Activated naive CD8-positive, alpha-beta T cell treated with anti-CD3 and anti-CD28 coated beads, Interleukin-2, amount 50 U/mL, for 24 hours (primary cell): ENCODE measurements around the gene IRX4.

ENCODE experiments used
- ATAC-seq: fragments of 150-1000 bp; cut with Tn5 transposase; one replicate; pipeline ENCODE4 v1.10.0; 2021
- DNase-seq: peaks from one replicate; pipeline ENCODE4 v3.0.0; 2021
- H3K27ac Mint-ChIP-seq: one replicate; pipeline ENCODE4 v1.8.0; 2021; ENCODE audit warnings: mild to moderate bottlenecking, mixed read lengths
- H3K27me3 Mint-ChIP-seq: one replicate; pipeline ENCODE4 v1.8.0; 2021; ENCODE audit warnings: mixed read lengths
- H3K36me3 Mint-ChIP-seq: one replicate; pipeline ENCODE4 v1.8.0; 2021; ENCODE audit warnings: low read depth, mixed read lengths
- H3K4me1 Mint-ChIP-seq: one replicate; pipeline ENCODE4 v1.8.0; 2021; ENCODE audit warnings: mixed read lengths
- H3K4me3 Mint-ChIP-seq: one replicate; pipeline ENCODE4 v1.8.0; 2021; ENCODE audit warnings: mild to moderate bottlenecking, moderate library complexity, mixed read lengths
- H3K9me3 Mint-ChIP-seq: one replicate; pipeline ENCODE4 v1.8.0; 2021; ENCODE audit warnings: mixed read lengths

Gene IRX4

GRCh38 chr5:1889321-1890065 lies 6.8 kb upstream of the IRX4 start:
- ATAC-seq = no peak
- DNase-seq = no peak
- no peaks in the 10 kb centered on the region for H3K9me3 Mint-ChIP-seq
- no peaks in the 10 kb centered on the region for H3K4me1 Mint-ChIP-seq
- no peaks in the 10 kb centered on the region for H3K36me3 Mint-ChIP-seq
- H3K27ac Mint-ChIP-seq = no peak overlapping the region
- H3K27me3 Mint-ChIP-seq = peaks cover 37% of the 10 kb centered on the region
- H3K4me3 Mint-ChIP-seq = no peak overlapping the region

- Mint-ChIP-seq H3K27ac (no peak overlapping the region), H3K4me3 (no peak overlapping the region), H3K27me3 (peaks cover 42% of the 10 kb centered on the region), H3K9me3 (no peaks in the 10 kb centered on the region), H3K4me1 (peaks cover 4% of the 10 kb centered on the region), H3K36me3 (no peaks in the 10 kb centered on the region)
- ATAC-seq = no peak
- no peak for DNase-seq
These were observed 6.0 kb upstream of the IRX4 start for GRCh38 chr5:1888541-1889251.

GRCh38 chr5:1887588-1888360 lies 5.0 kb upstream of the IRX4 start:
- H3K9me3 Mint-ChIP-seq = no peaks in the 10 kb centered on the region
- ATAC-seq (no peak), DNase-seq (no peak)
- peaks cover 4% of the 10 kb centered on the region for H3K4me1 Mint-ChIP-seq
- no peak overlapping the region for H3K4me3 Mint-ChIP-seq
- H3K27ac Mint-ChIP-seq = no peak overlapping the region
- H3K36me3 Mint-ChIP-seq = no peaks in the 10 kb centered on the region
- H3K27me3 Mint-ChIP-seq = peaks cover 45% of the 10 kb centered on the region

DNA sequence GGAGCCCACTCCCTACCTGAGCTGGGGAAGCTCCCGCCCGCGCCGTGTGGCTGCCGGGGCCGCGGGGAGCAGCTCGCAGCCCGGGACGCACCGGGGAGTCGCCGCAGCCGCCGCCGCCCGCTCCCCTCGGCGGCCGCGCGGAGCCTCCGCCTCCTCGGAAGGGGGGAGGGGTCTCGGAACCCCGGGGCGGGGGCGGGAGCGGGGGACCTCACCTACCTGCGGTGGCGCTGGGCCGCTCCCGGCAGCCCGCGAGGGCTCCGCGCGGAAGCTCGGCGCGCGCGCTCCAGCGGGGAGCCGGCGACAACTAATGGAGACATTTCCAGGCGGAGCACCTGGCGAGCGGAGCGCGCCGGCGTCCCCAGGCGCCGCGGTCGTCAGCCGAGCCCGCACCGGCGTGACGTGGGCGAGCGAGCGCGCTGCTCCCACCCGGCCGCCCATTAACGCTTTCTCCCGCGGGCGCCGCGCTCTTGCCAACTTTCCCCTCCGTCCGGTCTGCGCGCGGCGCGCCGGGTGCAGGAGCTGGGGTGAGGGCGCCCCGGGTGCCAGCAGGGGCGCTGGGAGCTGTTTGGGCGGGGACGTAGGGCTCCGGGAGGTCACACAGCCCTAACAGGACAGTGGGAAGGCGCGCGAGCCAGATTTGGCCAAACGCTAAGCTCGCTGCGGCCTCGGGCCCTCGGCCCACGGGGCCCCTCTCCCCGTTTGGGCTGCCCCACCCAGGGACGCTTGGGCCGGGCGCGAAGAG lies 4.3 kb upstream of the IRX4 start:
- Mint-ChIP-seq H3K27me3 (peaks cover 44% of the 10 kb centered on the region), H3K27ac (no peak overlapping the region), H3K4me1 (peaks cover 5% of the 10 kb centered on the region)

GRCh38 chr5:1885868-1886845 lies 3.4 kb upstream of the IRX4 start:
- Mint-ChIP-seq H3K9me3 (no peaks in the 10 kb centered on the region), H3K27ac (no peak overlapping the region), H3K4me1 (peaks cover 7% of the 10 kb centered on the region), H3K4me3 (no peak overlapping the region), H3K36me3 (no peaks in the 10 kb centered on the region), H3K27me3 (peaks cover 48% of the 10 kb centered on the region)
- DNase-seq = no peak
- ATAC-seq = no peak

More for the DNA sequence above, 4.3 kb upstream of the IRX4 start:
- ATAC-seq = no peak
- no peak for DNase-seq
- Mint-ChIP-seq H3K4me3 (no peak overlapping the region), H3K9me3 (no peaks in the 10 kb centered on the region), H3K36me3 (no peaks in the 10 kb centered on the region)

DNA sequence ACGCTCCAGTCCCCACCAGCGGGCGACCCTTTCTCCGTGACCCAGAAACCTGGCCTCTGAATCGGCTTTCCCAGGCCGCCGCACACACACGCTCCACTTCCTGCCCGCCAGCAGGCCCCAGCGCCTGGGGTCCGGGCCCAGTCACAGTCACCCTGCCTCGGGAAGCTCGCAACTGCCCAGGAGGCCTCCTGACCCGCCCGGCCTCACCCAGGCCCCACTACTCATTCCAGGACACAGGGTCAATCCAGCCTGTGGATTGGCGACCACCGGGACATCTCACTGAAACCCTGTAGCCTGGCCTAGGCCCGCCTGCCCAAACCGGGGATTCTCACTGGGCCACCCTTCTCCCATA lies 2.7 kb upstream of the IRX4 start:
- no peak for ATAC-seq
- no peak overlapping the region for H3K27ac Mint-ChIP-seq
- no peak for DNase-seq
- no peak overlapping the region for H3K4me3 Mint-ChIP-seq
- no peaks in the 10 kb centered on the region for H3K36me3 Mint-ChIP-seq
- H3K4me1 Mint-ChIP-seq = peaks cover 7% of the 10 kb centered on the region
- H3K27me3 Mint-ChIP-seq = peaks cover 53% of the 10 kb centered on the region
- H3K9me3 Mint-ChIP-seq = no peaks in the 10 kb centered on the region

DNA sequence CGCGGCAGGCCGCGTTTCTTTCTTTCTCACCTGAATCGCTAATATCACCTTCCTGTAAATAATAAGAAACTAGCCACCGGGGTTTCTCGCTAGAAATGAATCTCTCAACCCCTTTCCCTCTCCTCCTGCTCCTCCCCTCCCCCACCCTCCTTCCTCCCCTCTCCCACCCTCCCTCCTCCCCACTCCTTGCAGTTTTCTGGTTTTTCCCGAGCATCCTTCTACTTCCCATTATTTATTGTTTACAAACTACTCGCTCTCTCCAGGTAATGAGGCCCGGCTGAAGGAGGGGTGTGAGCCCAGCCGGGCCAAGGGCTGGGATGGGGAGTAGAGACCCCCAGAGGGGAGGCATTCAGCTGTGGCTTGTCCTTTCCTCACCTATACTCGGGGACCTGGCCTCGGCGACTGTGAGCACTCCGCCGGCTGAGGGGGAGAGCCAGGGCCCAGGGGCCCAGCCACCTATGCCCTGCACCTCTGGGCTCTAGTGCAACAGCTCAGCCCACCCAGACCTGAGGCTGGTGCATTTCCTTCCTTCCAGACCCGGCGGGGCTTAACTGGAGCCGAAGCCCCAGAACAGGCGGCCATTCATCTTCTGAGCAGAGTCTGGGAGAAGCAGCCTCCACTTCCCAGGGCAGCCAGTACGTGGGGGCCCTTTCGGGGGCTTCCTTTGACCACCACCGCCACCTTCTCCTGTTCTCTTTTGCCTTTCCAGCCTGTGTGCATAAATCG lies 2.1 kb upstream of the IRX4 start:
- peaks cover 7% of the 10 kb centered on the region for H3K4me1 Mint-ChIP-seq
- H3K4me3 Mint-ChIP-seq = no peak overlapping the region
- no peaks in the 10 kb centered on the region for H3K36me3 Mint-ChIP-seq
- DNase-seq (no peak), ATAC-seq (no peak)
- peaks cover 57% of the 10 kb centered on the region for H3K27me3 Mint-ChIP-seq
- H3K9me3 Mint-ChIP-seq = no peaks in the 10 kb centered on the region
- no peak overlapping the region for H3K27ac Mint-ChIP-seq

GRCh38 chr5:1883925-1884677 lies 1.4 kb upstream of the IRX4 start:
- Mint-ChIP-seq H3K27me3 (peaks cover 60% of the 10 kb centered on the region), H3K9me3 (no peaks in the 10 kb centered on the region), H3K36me3 (no peaks in the 10 kb centered on the region), H3K4me3 (peak overlapping the region; percentile 8), H3K4me1 (peaks cover 7% of the 10 kb centered on the region), H3K27ac (peak overlapping the region; percentile 13)
- ATAC-seq (no peak), DNase-seq (no peak)

- Mint-ChIP-seq H3K9me3 (no peaks in the 10 kb centered on the region), H3K4me1 (peaks cover 7% of the 10 kb centered on the region), H3K4me3 (no peak overlapping the region), H3K36me3 (no peaks in the 10 kb centered on the region), H3K27me3 (peaks cover 54% of the 10 kb centered on the region), H3K27ac (no peak overlapping the region)
- DNase-seq (no peak), ATAC-seq (no peak)
These were observed 597 bp upstream of the IRX4 start for GRCh38 chr5:1883120-1883924.

GRCh38 chr5:1881731-1882336 lies 891 bp downstream of the IRX4 start:
- Mint-ChIP-seq H3K4me3 (no peak overlapping the region), H3K4me1 (peaks cover 9% of the 10 kb centered on the region), H3K27ac (no peak overlapping the region), H3K9me3 (no peaks in the 10 kb centered on the region), H3K27me3 (peaks cover 61% of the 10 kb centered on the region), H3K36me3 (no peaks in the 10 kb centered on the region)
- ATAC-seq (no peak), DNase-seq (no peak)

DNA sequence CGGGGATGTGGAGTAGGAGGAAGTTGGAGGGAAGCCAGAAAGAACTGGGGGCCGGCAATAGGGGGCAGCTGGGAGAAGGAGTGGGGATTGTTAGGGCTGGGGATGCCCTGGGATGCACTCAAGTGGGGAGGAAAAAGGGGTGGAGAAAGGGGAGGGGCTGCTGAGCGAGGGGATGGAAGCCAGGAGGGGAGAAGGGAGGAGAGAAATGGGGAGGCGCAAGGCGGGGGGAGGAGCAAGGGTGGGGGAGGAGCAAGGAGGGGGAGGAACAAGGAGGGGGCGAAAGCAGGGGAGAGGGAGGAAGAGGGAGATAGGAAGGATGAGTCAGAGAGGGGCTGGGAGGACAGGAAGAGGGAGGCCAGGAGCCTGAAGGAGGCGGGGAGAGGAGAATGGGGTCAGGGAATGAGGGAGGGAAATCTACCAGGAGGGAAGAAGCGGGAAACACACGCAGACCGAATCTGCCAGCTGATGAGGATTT lies 1.6 kb downstream of the IRX4 start:
- Mint-ChIP-seq H3K36me3 (no peaks in the 10 kb centered on the region), H3K27me3 (peaks cover 62% of the 10 kb centered on the region), H3K4me1 (peaks cover 9% of the 10 kb centered on the region), H3K4me3 (no peak overlapping the region), H3K9me3 (no peaks in the 10 kb centered on the region), H3K27ac (no peak overlapping the region)
- ATAC-seq = no peak
- DNase-seq = no peak
